Hindlimb muscle (tissue), 1 donor: ENCODE data around the gene PRELID2. TPM values are rescaled to one million over a fixed set of nuclear protein-coding genes. Genes with fewer than 3 reads are reported as not detected.

Experiments used
- DNase-seq: peaks from one replicate; pipeline ENCODE4 v3.0.0-alpha.2; 2013
- polyA plus RNA-seq: library from polyadenylated mRNA; unstranded; fragments of 120-200 nt; gene quantifications from one replicate; pipeline ENCODE4 v1.2.1, GENCODE V29; 2013; ENCODE audit not compliant: insufficient read length

PRELID2 gene
- polyA plus RNA-seq, 1 donor = 3.1 TPM

- no peak for DNase-seq
These were observed 41.6 kb downstream of the PRELID2 start for GRCh38 chr5:145793574-145793973.

- no peak for DNase-seq
These were observed 42.3 kb downstream of the PRELID2 start for GRCh38 chr5:145792840-145793239.

GRCh38 chr5:145791866-145792265 lies 43.3 kb downstream of the PRELID2 start:
- DNase-seq = no peak

- no peak for DNase-seq
These were observed 47.1 kb downstream of the PRELID2 start for GRCh38 chr5:145787996-145788395.

GRCh38 chr5:145787507-145787906 lies 47.6 kb downstream of the PRELID2 start:
- DNase-seq = no peak

- DNase-seq = no peak
These were observed 48.1 kb downstream of the PRELID2 start for GRCh38 chr5:145787001-145787400.

- no peak for DNase-seq
These were observed 54.2 kb downstream of the PRELID2 start for GRCh38 chr5:145780982-145781381.

- no peak for DNase-seq
These were observed 56.8 kb downstream of the PRELID2 start for GRCh38 chr5:145778144-145778900.

- no peak for DNase-seq
These were observed 57.6 kb downstream of the PRELID2 start for GRCh38 chr5:145777445-145778063.

GRCh38 chr5:145776886-145777285 lies 58.3 kb downstream of the PRELID2 start:
- no peak for DNase-seq

GRCh38 chr5:145775893-145776444 lies 59.2 kb downstream of the PRELID2 start:
- DNase-seq = no peak

GRCh38 chr5:145775411-145775810 lies 59.7 kb downstream of the PRELID2 start:
- no peak for DNase-seq

GRCh38 chr5:145774442-145774841 lies 60.7 kb downstream of the PRELID2 start:
- no peak for DNase-seq

- DNase-seq = no peak
These were observed 62.7 kb downstream of the PRELID2 start for GRCh38 chr5:145772466-145772865.

- DNase-seq = no peak
These were observed 66.3 kb downstream of the PRELID2 start for GRCh38 chr5:145768863-145769262.

GRCh38 chr5:145764325-145764724 lies 70.8 kb downstream of the PRELID2 start:
- DNase-seq = no peak

GRCh38 chr5:145762833-145763232 lies 72.3 kb downstream of the PRELID2 start:
- no peak for DNase-seq

- DNase-seq = no peak
These were observed 73.9 kb downstream of the PRELID2 start for GRCh38 chr5:145761254-145761653.

GRCh38 chr5:145760660-145761059 lies 74.5 kb downstream of the PRELID2 start:
- no peak for DNase-seq

- DNase-seq = no peak
These were observed 82.2 kb downstream of the PRELID2 start for GRCh38 chr5:145752947-145753346.

GRCh38 chr5:145752534-145752933 lies 82.6 kb downstream of the PRELID2 start:
- no peak for DNase-seq

- DNase-seq = no peak
These were observed 84.9 kb downstream of the PRELID2 start for GRCh38 chr5:145750199-145750598.

- no peak for DNase-seq
These were observed 91.6 kb downstream of the PRELID2 start for GRCh38 chr5:145743396-145744061.
